Spleen (tissue), 7 donors: Measurements from ENCODE around the gene SPG11.

Experiments
- POLR2A ChIP-seq, 3 donors: fragments of 450-650 bp; IDR thresholded peaks; one replicate each; pipeline ENCODE4 v1.5.1; 2017; ENCODE audit warnings: antibody characterized with exemption in 3 of 3, mild to moderate bottlenecking in 1 of 3
- TF ChIP-seq, protein P1 (sequence below), 11 experiments: fragments of 200-600 bp in 7 of 11; fragments of 450-650 bp in 4 of 11; sonication (generic) in 4 of 11; IDR thresholded peaks in 8 of 11; conservative IDR thresholded peaks in 3 of 11; 1 replicate in 7 of 11; 2 replicates in 4 of 11; pipeline versions ENCODE4 v1.4.0 to v1.8.0; 2016 to 2021; ENCODE audit warnings: antibody characterized with exemption in 11 of 11, inconsistent platforms in 4 of 11, mild to moderate bottlenecking in 1 of 11
- donor health status: DM: no; HTN: no; CAD: no; lungs with moderate emphysema.
- donor health status: DM: no; HTN: no; CAD: no.
- donor health status: DM: no; HTN: no; CAD: no.

DNA sequence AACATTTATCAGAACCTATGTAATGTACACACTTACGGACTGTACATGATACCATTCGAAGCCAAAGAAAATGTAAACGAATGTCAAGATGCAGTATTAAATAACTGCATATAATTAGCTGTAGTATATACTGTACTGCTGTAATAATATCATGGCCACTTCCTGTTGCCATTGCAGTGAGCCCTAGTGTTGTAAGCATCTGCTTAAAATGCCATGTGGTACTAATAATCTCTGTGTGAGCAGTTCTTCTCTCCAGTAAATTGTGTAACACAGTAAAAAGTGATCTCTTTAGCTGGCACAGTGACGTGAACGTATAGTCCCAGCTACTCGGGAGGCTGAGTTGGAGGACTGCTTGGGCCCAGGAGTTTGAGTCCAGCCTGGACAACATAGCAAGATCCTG, 8.6 kb downstream of the SPG11 start:
- TF ChIP-seq POLR2A (IDR thresholded peaks at IDR 0.05) = no peak
- TF ChIP-seq, protein P1, sequence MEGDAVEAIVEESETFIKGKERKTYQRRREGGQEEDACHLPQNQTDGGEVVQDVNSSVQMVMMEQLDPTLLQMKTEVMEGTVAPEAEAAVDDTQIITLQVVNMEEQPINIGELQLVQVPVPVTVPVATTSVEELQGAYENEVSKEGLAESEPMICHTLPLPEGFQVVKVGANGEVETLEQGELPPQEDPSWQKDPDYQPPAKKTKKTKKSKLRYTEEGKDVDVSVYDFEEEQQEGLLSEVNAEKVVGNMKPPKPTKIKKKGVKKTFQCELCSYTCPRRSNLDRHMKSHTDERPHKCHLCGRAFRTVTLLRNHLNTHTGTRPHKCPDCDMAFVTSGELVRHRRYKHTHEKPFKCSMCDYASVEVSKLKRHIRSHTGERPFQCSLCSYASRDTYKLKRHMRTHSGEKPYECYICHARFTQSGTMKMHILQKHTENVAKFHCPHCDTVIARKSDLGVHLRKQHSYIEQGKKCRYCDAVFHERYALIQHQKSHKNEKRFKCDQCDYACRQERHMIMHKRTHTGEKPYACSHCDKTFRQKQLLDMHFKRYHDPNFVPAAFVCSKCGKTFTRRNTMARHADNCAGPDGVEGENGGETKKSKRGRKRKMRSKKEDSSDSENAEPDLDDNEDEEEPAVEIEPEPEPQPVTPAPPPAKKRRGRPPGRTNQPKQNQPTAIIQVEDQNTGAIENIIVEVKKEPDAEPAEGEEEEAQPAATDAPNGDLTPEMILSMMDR (IDR thresholded peaks at IDR 0.05 in 8 of 11, conservative IDR thresholded peaks at IDR 0.05 in 3 of 11) = no peak
